ENCODE measurements around the gene ADNP.

ADNP gene

DNA sequence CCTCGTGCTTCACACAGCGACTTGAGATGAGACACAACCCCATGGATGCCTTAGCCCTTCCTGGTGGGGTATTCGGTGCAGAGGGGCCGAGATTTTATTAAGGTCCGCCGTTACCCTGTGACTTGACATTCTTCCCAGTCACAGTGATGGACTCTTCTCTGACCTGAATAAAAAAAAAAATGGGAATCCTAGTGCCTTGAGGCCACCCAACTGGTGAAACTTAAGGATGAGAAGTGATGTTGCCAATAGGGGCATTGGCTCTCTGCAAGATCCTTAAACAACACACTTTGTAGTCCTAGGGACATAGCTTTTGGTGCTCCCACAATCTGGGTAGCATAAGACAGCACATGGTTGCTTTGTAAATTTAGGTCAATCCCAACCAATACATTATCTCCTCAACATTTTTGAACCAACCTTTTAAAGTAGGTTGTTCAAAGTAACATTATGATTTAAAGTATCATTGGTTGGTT, 814 bp upstream of the ADNP start:
- DNase-seq (ENCODE audit: low spot score): no peak

GRCh38 chr20:50930976-50931305, 296 bp downstream of the ADNP start:
- DNase-seq (ENCODE audit: low spot score): no peak

DNA sequence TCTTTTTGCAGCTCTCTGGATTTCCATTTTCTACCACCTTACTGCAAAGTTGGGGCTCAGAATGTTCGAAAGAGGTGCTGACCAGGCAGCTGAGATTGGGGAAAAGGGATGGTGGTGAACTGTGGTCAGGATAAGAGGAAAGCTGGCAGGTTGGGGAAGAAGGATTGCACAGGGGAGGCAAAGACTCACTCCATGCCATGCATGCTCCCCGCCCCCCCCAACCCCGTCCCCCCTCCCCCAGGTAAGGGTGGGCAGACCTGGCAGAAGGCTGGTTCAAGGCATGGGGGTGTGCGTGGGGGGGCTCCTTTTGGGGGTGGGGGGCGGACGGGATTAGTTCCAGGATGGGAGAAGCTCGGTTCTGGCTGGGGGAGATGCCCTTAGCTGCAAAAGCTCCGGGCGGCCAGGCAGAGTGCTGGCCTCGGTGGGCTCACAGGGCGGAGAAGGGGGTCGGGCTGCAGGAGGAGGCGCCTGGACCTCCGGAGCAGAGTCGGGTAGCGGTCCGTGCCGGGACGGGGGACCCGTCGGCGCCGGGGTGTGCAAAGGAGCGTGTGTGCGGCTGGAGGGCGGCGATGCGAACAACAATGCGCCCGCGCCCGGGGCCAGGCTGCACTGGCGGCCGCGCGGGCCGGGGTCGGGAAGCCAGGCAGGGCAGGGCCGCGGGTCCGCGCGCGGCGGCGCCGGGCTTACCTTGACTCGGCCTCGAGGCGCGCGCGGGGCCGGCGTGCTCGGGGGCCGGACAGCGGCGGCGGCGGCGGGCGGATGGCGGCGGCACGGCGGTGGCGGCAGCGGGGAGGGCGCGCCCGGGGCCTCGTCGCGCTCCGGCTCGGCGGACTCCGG, 880 bp downstream of the ADNP start:
- DNase-seq (ENCODE audit: low spot score): no peak

- peak; percentile 94 for DNase-seq (ENCODE audit: low spot score)
Measured at GRCh38 chr20:50929299-50930138, 1.7 kb downstream of the ADNP start.

DNA sequence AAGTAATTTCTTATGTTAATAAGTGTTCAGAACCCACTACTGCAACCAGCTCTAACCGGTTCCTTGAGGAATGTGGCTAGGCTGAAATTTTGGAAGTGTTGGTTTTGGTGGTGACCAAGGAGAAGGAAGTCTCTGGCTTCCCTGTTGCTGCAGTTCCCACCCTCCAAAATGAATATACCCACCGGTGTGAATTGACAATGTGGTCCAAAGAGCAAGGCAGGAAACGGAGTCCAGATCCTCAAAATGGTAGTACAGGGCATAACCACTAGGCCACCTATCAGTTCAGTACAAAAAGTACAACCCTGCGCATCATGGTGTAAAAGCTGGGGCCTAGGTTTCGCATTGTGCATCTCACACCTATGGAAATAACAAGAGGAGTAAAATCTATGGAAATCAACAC, 2.8 kb downstream of the ADNP start:
- no peak for DNase-seq (ENCODE audit: low spot score)

- DNase-seq (ENCODE audit: low spot score): no peak
Measured at GRCh38 chr20:50926530-50926929, 4.7 kb downstream of the ADNP start.

GRCh38 chr20:50924261-50924920, 6.8 kb downstream of the ADNP start:
- no peak for DNase-seq (ENCODE audit: low spot score)

DNA sequence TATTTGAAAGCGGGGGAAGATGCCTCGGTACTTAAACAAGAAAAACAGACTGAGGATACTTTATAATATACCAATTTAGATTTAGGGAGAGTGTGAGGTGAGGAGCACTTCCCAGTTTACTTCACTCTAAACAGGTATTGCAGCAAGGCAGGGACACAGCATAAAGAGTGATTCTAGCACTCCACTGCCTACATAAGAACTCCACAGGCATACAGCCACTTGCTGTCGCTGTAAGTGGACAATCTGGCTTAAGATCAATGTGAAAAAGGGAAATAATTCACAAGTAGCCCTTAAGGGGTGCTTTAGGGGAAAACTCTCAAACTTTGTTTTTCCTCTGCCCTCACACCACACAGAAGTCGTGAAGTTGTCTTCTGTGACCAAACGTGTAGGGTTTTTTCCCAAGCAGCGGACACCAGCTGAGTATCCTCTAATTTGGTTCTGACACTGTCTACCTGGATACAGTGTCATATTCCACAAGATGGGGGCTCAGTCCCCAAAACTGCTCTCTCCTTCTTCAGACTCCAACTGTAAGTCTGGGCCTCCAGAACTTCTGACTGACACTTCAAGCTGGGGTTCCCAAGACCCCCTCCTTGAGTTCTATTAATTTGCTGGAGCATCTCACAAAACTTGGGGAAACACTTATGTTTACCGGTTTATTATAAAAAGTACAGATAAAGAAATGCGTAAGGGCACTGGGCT, 9.3 kb downstream of the ADNP start:
- no peak for DNase-seq (ENCODE audit: low spot score)

- no peak for DNase-seq (ENCODE audit: low spot score)
Measured at GRCh38 chr20:50920997-50921396, 10.2 kb downstream of the ADNP start.

DNA sequence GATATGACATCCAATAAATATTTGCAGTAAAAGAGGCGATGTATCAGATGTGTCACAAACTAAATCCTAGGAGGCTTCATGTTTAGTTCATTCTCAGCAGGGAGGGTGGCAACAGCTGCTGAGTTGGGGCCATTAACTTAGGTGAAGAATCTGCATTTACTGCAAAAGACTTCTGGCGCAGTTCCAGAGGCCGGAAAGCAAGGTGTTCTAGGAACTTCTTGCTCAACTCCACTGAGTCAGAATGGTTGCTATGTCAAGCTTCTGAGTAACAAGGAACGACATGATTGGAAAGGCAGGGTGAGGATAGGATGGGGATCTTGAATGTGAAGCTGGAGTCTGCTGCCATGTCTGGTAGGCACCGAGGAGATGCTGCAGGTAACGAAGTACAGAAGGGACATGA, 11.7 kb downstream of the ADNP start:
- no peak for DNase-seq (ENCODE audit: low spot score)

- no peak for DNase-seq (ENCODE audit: low spot score)
Measured at GRCh38 chr20:50918403-50918802, 12.8 kb downstream of the ADNP start.

GRCh38 chr20:50916934-50917333, 14.3 kb downstream of the ADNP start:
- DNase-seq (ENCODE audit: low spot score): no peak

GRCh38 chr20:50916257-50916656, 15.0 kb downstream of the ADNP start:
- DNase-seq (ENCODE audit: low spot score): no peak

DNA sequence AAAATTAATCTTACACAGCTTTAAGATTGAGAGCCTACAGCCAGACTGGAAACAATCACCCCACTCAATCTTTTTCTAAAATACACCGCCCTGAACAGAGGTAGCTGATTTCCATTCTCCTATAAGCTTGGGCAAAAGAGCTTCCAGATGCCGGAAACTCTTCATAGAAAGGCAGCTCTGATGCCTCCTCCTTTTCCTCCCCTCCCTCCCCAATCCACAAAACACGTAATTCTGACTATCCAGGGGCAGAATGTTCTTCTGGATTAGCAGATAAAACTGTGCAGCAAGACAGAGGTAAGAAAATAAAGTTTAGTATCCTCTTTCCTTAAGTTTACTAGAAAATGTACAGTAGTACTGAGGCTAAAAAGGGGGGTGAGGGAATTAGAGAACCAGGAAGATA, 15.8 kb downstream of the ADNP start:
- DNase-seq (ENCODE audit: low spot score): no peak

- no peak for DNase-seq (ENCODE audit: low spot score)
Measured at GRCh38 chr20:50913690-50914375, 17.4 kb downstream of the ADNP start.

GRCh38 chr20:50911716-50912115, 19.5 kb downstream of the ADNP start:
- DNase-seq (ENCODE audit: low spot score): no peak

- DNase-seq (ENCODE audit: low spot score): no peak
Measured at GRCh38 chr20:50911030-50911429, 20.2 kb downstream of the ADNP start.

DNA sequence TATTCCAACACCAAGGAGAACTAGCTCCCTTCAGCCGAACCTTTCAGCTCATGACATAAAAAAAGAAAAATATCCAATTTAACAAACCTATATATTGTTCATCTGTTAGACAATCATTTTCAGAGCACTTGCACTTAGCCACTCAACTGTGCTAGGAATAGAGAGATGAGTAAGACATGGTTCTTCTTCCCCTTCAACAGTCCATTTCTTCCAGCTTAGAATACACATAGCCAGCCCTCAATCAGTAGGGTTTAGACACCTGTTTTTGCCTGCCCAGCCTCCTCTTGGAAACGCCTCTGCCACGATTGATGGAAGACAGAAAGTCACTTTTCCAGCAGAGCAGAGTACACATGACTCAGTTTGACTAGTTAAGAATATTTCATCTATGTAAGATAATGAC, 21.8 kb downstream of the ADNP start:
- no peak for DNase-seq (ENCODE audit: low spot score)

DNA sequence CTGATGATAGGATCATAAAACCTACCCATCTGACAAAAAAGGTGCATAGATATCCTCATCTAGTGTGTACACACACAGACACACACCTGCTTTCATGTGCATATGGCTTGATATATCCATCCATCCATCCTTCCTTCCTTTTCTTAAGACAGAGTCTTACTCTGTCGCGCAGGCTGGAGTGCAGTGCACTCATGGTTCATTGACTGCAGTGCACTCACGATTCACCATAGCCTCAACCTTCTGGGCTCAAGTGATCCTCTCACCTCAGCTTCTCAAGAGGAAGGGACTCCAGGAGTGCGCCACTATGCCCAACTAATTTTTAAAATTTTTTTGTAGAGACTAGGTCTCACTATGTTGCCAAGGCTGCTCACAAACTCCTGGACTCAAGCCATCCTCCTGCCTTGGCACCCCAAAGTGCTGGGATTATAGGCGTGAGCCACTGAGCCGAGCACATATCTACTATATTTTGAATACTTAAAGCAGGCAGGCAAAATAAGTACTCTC, 27.1 kb downstream of the ADNP start:
- no peak for DNase-seq (ENCODE audit: low spot score)

GRCh38 chr20:50903353-50904051, 27.7 kb downstream of the ADNP start:
- DNase-seq (ENCODE audit: low spot score): peak; percentile 78

DNA sequence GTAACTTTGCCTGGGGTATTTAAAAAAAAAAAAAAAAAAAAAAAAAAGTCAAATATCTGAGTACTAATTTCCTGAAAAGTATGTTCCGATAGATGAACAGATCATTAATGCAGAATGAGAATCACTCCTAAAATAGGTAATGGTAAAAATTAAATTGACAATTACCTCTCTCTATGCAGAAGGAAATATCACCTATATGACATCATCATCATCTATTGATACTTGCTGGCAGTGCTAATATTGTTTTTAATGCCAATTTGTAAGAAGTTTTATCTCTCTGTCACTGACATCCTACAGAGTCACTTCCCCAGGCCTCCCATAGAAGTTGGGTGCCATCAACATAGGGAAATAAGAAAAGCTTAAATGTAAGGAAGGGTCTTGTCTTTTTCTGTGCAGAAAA, 29.9 kb downstream of the ADNP start:
- DNase-seq (ENCODE audit: low spot score): no peak

Measured in hematopoietic multipotent progenitor cell treated with erythropoietin and hydrocortisone succinate and interleukin-3 and kit ligand, for 15 days (in vitro differentiated cells).